ENCODE results near the gene BPNT1. TPM values are rescaled to one million over a fixed set of nuclear protein-coding genes. Genes with fewer than 3 reads are reported as not detected.

Gene BPNT1
- total and polyA plus RNA-seq, 2 of the 13 experiments (the other 11 are each of a cell fraction or from before 2014, with no cell fraction given), result 35.2 to 43.9 TPM

DNA sequence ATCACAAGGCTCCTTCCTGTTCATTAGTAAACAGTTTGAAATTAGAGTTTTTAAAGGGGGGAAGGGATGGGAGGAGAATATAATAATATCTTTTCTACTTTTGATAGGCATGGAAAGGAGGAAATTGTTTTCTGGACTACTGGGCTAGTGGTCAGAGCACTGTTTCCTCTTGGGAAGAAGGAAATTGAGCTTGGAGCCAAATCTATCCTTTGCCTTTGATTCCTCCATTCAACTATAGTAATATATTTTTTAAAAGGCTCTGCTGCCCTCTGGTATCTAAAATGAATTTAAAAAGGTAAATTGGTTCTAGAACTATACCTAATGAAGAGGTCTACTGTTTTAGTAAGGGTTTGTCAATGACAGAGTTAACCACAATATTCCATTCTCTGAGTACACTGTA, 10.2 kb upstream of the BPNT1 start:
- TF ChIP-seq KLF12 (CRISPR knock-in tag; IDR thresholded peaks at IDR 0.05; ENCODE audit: borderline replicate concordance), result no peak
- TF ChIP-seq, protein P1, sequence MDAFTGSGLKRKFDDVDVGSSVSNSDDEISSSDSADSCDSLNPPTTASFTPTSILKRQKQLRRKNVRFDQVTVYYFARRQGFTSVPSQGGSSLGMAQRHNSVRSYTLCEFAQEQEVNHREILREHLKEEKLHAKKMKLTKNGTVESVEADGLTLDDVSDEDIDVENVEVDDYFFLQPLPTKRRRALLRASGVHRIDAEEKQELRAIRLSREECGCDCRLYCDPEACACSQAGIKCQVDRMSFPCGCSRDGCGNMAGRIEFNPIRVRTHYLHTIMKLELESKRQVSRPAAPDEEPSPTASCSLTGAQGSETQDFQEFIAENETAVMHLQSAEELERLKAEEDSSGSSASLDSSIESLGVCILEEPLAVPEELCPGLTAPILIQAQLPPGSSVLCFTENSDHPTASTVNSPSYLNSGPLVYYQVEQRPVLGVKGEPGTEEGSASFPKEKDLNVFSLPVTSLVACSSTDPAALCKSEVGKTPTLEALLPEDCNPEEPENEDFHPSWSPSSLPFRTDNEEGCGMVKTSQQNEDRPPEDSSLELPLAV (CRISPR knock-in tag; conservative IDR thresholded peaks at IDR 0.05; ENCODE audit: low read depth), result no peak
- Histone ChIP-seq H3K36me3 (replicated peaks in 1 of 2; ENCODE audit: control insufficient read depth in 1 of 2, insufficient read depth in 2 of 2, low read length in 2 of 2) (peaks cover 5 to 38% of the 10 kb centered on the region in 2 experiments; a peak in 3 of 5 replicates), H3K27ac (ENCODE audit: extremely low read length, insufficient read depth, low read length) (no peak overlapping the region), H2AFZ (ENCODE audit: low read length) (no peak overlapping the region), H3K9me3 (ENCODE audit: low read length) (no peaks in the 10 kb centered on the region), H3K4me1 (ENCODE audit: insufficient read depth, low read length) (peaks cover 14% of the 10 kb centered on the region), H3K27me3 (ENCODE audit: control insufficient read depth in 1 of 2, insufficient read depth in 2 of 2, low read length in 2 of 2) (no peaks in the 10 kb centered on the region), H3K4me2 (ENCODE audit: low read depth, low read length) (no peak overlapping the region), H4K20me1 (ENCODE audit: insufficient read depth, low read length) (no peaks in the 10 kb centered on the region), H3K79me2 (ENCODE audit: insufficient read depth, low read length) (peaks cover 15% of the 10 kb centered on the region), H3K4me3 (replicated peaks in 1 of 3; ENCODE audit: insufficient read depth in 1 of 3, low read depth in 2 of 3, low read length in 3 of 3) (no peak overlapping the region), H3K9ac (ENCODE audit: insufficient read depth, low read depth, low read length) (no peak overlapping the region)
- no peak for ATAC-seq
- no TSS peak for BruUV-seq (replicated peaks)
- POLR2A ChIA-PET, result no interaction called here
- intact Hi-C loops (cut with micrococcal nuclease; ENCODE audit: unreplicated experiment), result no loop called here
- in situ Hi-C loops (cut with HindIII; ENCODE audit: extremely low pct_ligation_motif_present, low pct_unique_long_range_greater_than_20kb), result no loop called here
- CTCF ChIA-PET (ENCODE audit: low intra/inter-chr PET ratio, low total read pairs), result no interaction called here
- no peak for DNase-seq (ENCODE audit: low spot score)
- FAIRE-seq, result no peak

DNA sequence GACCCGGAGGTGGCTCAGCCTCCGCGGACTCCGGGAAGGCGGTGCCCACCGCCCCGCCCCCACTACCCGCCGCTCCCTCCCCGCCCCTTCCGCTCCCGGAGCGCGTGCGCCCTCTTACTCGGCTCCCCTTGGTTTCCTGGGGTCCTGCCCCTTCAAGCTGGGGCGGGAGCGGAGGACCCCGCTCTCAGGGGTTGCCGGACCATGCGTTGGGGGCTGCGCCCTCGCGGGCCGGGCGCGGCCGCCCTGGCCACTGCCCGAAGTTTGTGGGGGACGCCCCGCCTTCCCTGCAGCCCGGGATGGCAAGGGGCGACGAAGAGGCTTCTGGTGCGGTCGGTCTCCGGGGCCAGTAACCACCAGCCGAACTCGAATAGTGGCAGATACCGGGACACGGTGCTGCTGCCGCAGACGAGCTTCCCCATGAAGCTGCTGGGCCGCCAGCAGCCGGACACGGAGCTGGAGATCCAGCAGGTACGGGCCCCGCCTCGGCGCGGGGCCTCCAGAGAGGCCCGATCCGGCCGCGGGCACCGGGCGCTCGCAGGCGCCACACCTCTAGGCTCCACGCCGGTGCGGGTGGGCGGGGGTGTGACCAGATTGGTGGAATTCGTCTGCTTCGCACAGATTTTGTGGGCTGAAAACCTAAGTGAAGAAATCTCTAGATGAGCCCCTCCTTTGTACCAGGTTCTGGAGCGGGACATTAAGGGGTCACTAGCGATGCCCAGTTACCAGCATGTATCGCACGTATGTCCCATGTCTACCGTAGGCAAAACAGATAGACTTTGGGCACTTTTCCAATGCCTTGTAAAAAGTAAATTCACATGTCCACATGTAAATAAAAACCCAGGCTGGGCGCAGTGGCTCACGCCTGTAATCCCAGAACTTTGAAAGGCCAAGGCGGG, 4.7 kb upstream of the BPNT1 start, which contains the start of gene IARS2:
TSS of gene IARS2 (plus strand) at position 117 of the 896 bp plus-strand sequence. CDS start at position 202, 85 bp downstream.
- Histone ChIP-seq H3K27ac (ENCODE audit: extremely low read length, insufficient read depth, low read length) (peak within 1 kb of the TSS; percentile 91), H2AFZ (ENCODE audit: low read length) (peak within 1 kb of the TSS; percentile 98), H3K4me2 (ENCODE audit: low read depth, low read length) (peak within 1 kb of the TSS; percentile 89), H3K36me3 (replicated peaks in 1 of 2; ENCODE audit: control insufficient read depth in 1 of 2, insufficient read depth in 2 of 2, low read length in 2 of 2) (peaks cover 1 to 5% of the 10 kb centered on the region in 2 experiments; a peak in 1 of 5 replicates), H3K9me3 (ENCODE audit: low read length) (no peaks in the 10 kb centered on the region), H3K27me3 (ENCODE audit: control insufficient read depth in 1 of 2, insufficient read depth in 2 of 2, low read length in 2 of 2) (no peaks in the 10 kb centered on the region; a peak in 1 of 5 replicates), H3K4me3 (replicated peaks in 1 of 3; ENCODE audit: insufficient read depth in 1 of 3, low read depth in 2 of 3, low read length in 3 of 3) (peak within 1 kb of the TSS; percentile 91 to 97 (median 97)), H3K4me1 (ENCODE audit: insufficient read depth, low read length) (peaks cover 31% of the 10 kb centered on the region), H3K79me2 (ENCODE audit: insufficient read depth, low read length) (peaks cover 18% of the 10 kb centered on the region), H4K20me1 (ENCODE audit: insufficient read depth, low read length) (no peaks in the 10 kb centered on the region), H3K9ac (ENCODE audit: insufficient read depth, low read depth, low read length) (peak within 1 kb of the TSS; percentile 84)
- intact Hi-C loops (cut with micrococcal nuclease; ENCODE audit: unreplicated experiment), result loop anchor here (1.0 kb wide), 1 partner anchor 48 kb away; the partner anchor contains the start of gene EPRS1
- ChIA-PET CTCF (ENCODE audit: low intra/inter-chr PET ratio, low total read pairs) (no interaction called here), POLR2A (interaction anchor here (0.7 to 2.5 kb wide), 3 partner anchors 48 to 101 kb away, joined by 3 to 9 read pairs (median 3); partner anchors contain the start of gene EPRS1)
- in situ Hi-C loops (cut with HindIII; ENCODE audit: extremely low pct_ligation_motif_present, low pct_unique_long_range_greater_than_20kb), result no loop called here
- under 1% methylated on average over 21 of the region's 73 CpGs for WGBS (ENCODE audit: low lambda C conversion rate)
- ATAC-seq (peak; percentile 85), FAIRE-seq (no peak), DNase-seq (ENCODE audit: low spot score) (peak; percentile 80)
- no TSS peak for BruUV-seq (replicated peaks)
- no peak for TF ChIP-seq HMG20B (CRISPR knock-in tag; conservative IDR thresholded peaks at IDR 0.05)
- TF ChIP-seq AKAP8 (CRISPR knock-in tag; IDR thresholded peaks at IDR 0.05), result no peak
- TF ChIP-seq DMAP1 (CRISPR knock-in tag; IDR thresholded peaks at IDR 0.05), result peak; percentile 78
- TF ChIP-seq ZFP90 (CRISPR knock-in tag; IDR thresholded peaks at IDR 0.05; ENCODE audit: borderline replicate concordance), result peak; percentile 84; the same call in 1 of the 2 replicates
- peak; percentile 88 for TF ChIP-seq GFI1 (CRISPR knock-in tag; IDR thresholded peaks at IDR 0.05; ENCODE audit: borderline replicate concordance)
- TF ChIP-seq HMGA1 (CRISPR knock-in tag; conservative IDR thresholded peaks at IDR 0.05), result no peak
- TF ChIP-seq HOXA5 (CRISPR knock-in tag; IDR thresholded peaks at IDR 0.05), result peak; percentile 57
- TF ChIP-seq, protein P2, sequence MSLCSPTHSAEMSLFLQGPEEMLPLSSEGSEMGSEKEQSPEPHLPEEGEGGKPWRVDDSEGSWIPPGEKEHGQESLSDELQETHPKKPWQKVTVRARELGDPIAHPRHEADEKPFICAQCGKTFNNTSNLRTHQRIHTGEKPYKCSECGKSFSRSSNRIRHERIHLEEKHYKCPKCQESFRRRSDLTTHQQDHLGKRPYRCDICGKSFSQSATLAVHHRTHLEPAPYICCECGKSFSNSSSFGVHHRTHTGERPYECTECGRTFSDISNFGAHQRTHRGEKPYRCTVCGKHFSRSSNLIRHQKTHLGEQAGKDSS (CRISPR knock-in tag; IDR thresholded peaks at IDR 0.05; ENCODE audit: borderline replicate concordance, low read depth), result peak; percentile 54; the same call in 1 of the 2 replicates
- peak; percentile 57; the same call in 1 of the 2 replicates for TF ChIP-seq BORCS8-MEF2B (CRISPR knock-in tag; IDR thresholded peaks at IDR 0.05)
- TF ChIP-seq ZNF570 (CRISPR knock-in tag; IDR thresholded peaks at IDR 0.05; ENCODE audit: borderline replicate concordance), result no peak
- peak; percentile 37 for TF ChIP-seq MED8 (CRISPR knock-in tag; IDR thresholded peaks at IDR 0.05; ENCODE audit: insufficient replicate concordance)
- TF ChIP-seq ZBTB3 (CRISPR knock-in tag; IDR thresholded peaks at IDR 0.05; ENCODE audit: borderline replicate concordance, low read depth), result no peak
- no peak for TF ChIP-seq ZC3H4 (CRISPR knock-in tag; IDR thresholded peaks at IDR 0.05; ENCODE audit: borderline replicate concordance)

All from HepG2 (cell line).